GM19372 (cell line): ENCODE measurements around the gene DCAF5.
"Not testable (repeated sequence)": the region's sequence is repeated elsewhere in the genome, so short reads cannot be mapped to it uniquely, and the experiment has no call there.

Experiments used
- ATAC-seq: cut with Tn5 transposase; IDR thresholded peaks from one replicate; pipeline ENCODE4 v1.9.1; 2021; ENCODE audit warnings: mild to moderate bottlenecking, low read depth, moderate library complexity; ENCODE audit not compliant: unreplicated experiment

DCAF5 gene, protein sequence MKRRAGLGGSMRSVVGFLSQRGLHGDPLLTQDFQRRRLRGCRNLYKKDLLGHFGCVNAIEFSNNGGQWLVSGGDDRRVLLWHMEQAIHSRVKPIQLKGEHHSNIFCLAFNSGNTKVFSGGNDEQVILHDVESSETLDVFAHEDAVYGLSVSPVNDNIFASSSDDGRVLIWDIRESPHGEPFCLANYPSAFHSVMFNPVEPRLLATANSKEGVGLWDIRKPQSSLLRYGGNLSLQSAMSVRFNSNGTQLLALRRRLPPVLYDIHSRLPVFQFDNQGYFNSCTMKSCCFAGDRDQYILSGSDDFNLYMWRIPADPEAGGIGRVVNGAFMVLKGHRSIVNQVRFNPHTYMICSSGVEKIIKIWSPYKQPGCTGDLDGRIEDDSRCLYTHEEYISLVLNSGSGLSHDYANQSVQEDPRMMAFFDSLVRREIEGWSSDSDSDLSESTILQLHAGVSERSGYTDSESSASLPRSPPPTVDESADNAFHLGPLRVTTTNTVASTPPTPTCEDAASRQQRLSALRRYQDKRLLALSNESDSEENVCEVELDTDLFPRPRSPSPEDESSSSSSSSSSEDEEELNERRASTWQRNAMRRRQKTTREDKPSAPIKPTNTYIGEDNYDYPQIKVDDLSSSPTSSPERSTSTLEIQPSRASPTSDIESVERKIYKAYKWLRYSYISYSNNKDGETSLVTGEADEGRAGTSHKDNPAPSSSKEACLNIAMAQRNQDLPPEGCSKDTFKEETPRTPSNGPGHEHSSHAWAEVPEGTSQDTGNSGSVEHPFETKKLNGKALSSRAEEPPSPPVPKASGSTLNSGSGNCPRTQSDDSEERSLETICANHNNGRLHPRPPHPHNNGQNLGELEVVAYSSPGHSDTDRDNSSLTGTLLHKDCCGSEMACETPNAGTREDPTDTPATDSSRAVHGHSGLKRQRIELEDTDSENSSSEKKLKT

DNA sequence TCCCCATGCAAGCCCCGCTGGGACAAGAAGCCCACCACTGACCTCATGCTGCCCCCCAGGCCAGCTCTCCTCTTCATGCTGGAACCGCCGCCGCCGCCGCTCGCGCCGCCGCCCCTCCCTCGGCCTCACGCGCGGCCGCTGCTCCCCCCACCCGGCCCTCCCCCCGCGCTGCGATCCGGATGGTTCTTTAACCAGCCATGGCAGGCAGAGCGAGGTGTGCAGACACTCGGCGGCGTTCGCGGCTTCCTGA is at the start of gene DCAF5:
TSS of gene DCAF5 (minus strand) at position 218 of the 250 bp plus-strand sequence. CDS start at position 77, 141 bp downstream.
- no peak for ATAC-seq

DNA sequence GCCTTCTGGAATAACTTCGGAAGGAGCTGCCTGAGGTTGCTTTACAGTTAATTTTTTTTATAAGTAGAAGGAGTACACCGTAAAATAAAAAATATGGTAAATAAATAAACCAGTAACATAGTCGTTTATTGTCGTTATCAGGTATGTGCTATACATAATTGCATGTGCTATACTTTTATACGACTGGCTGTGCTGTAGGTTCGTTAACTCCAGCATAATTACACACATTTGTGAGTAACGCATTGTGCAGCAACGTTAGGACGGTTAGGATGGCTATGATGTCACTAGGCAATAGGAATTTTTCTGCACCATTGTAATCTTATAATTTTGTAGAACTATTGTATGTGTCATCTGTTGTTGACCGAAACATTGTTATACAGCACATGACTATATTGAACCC is 46.9 kb upstream of the DCAF5 start:
- no peak for ATAC-seq

DNA sequence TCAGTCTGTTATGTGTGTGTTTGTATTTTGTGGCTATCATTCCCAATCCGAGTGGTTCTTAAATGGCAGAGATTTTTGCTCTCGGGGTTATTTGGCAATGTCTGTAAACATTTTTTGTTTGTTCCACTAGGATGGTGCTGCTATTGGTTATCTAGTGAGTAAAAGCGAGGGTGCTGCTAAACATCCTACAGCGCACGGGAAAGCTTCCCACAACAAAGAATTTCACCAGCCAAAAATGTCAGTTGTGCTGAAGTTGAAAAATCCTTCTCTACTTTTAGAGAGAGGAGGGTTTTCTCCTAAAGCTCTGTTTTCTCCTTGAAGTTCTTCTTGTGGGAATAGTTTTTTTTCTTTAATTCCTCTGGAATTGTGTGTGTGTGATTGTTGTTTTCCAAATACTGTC is 40.8 kb upstream of the DCAF5 start:
- no peak for ATAC-seq

DNA sequence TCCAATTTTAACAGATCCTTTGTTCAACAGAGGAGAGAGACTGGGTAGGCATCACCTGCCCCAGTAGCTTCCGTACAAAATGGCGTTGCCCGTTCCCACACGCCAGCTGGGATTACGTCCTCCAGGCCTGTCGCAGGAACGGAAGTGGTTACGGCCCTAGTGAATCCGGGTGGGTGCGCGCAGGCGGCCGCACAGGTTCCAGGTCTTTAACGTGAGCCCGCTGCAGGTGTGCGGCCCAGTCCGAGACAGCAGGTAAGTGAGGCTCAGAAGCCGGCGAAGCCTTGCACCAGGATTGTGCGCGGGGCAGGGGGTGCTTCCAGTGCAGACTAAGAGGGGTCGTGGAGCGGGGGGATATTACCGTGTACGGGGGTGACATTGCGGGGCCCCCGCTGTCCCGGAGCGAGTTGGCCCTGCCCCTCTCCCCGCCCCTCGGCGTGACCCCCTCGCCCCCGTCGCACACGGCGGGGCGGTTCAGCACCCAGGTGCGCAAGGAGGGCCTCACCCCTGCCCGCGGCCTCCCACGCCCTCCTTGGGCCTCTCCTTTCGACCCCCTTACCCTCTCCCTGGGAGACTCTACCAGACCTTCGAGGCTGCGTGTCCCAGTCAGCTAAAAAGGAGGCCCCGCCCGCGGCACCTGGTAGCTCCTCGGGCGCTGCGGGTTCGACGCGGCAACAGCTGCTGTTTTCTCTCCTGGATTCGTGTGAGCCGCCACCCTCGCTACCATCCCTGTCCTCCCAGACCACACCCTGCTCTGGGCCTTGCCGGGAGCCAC is 38.6 kb upstream of the DCAF5 start, which contains the start of gene EXD2:
TSS of gene EXD2 (plus strand) at position 159 of the 772 bp plus-strand sequence. CDS start 17,973 bp downstream, outside the sequence.
- peak; percentile 71 for ATAC-seq

DNA sequence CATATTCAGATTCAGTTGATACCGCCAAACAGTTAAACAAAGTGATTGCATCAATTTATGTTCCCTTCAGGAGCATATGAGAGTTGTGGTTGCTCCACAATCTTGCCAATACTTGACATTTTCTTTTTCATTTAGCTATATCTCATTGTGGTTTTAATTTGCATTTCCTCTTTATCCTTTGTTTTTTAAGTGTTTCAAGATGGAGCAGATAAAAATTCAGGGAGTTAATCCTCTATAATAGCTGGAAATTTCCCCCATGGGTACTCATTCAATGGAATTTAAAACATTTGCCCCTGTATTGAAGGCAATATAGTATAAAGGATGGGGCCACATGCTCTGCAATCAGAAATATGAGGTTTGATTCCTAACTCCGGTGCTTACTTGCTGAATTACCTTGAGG is 37.3 kb upstream of the DCAF5 start:
- no peak for ATAC-seq

DNA sequence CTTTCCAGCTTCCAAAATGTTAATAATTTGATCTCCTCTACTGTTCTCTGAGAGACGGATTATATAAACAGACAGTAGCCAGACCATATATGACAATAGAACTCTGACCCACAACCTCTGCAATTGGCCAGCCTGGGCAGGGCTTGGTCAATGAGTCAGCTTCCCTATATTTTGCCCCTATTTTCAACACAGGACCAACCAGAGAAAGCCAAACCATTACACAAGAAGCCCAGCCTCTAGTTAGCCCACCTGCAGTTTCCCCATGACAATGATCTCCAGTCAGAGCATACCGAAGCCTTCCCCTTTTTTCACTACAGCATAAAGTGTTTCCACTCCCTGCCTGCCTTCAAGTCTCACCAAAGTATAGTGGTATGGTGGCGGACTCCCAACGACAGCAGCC is 30.8 kb upstream of the DCAF5 start:
- ATAC-seq: no peak

DNA sequence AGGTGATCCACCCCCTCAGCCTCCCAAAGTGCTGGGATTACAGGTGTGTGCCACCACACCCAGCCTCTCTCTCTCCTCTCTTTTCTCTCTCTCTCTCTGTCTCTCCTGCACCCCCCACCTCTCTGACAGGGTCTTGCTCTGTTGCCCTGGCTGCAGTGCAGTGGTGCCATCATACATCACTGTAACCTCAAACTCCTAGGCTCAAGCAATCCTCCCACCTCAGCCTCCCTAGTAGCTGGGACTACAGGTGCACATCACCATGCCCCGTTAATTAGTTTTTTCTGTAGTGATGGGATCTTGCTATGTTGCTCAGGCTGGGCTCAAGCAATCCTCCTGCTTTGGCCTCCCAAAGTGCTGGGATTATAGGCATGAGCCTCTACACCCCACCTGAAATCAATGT is 29.7 kb upstream of the DCAF5 start:
- not testable (repeated sequence) for ATAC-seq

DNA sequence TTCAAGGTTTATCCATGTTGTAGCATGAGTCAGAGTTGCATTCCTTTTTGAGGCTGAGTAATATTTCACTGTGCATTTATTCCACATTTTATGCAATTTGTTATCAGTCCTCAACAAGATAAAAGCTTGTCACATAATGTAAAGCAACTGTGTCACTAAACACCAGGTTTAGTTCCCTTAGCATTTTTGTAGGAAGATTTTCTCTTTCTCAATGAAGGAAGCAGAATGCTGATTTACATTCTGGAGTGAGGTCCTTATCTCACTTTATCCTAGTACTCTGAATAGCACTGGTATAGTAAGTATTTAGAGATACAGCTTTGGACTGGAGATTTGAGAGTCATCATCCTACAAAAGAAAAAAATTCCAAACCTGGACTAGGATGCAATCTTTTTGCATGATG is 28.6 kb upstream of the DCAF5 start:
- no peak for ATAC-seq

DNA sequence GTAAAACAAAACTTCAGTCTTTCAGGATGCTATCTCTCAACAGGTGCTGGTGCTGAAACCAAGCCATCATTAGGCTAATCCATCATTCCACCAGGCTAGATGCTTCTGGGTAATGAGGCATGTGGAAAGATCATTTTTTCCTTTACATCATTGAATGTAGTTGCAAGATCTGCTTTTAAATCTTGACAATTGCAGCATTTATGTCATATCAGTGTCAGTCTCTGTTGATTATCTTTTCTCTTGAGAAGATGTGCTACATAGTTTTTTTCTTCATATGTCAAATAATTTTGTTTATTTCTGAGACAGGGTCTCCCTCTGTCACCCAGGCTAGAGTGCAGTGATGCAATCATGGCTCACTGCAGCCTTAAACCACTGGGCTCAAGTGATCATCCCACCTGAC is 22.2 kb upstream of the DCAF5 start:
- no peak for ATAC-seq

DNA sequence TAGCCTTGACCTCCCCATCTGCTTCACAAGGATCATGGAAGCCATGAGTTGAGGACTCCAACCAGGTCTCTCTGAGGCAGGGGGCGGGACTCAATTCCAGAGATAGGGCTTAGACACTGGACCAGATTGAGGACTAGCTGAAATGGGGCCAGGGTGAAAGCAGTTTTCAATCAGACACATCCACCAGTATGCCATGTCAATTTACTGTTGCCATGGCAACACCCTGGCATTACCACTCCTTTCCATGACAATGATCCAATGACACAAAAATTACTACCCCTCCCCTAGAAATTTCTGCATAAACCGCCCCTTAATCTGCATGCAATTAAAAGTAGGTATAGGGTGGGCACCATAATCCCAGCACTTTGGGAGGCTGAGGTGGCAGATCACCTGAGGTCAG is 18.6 kb upstream of the DCAF5 start:
- ATAC-seq: no peak

DNA sequence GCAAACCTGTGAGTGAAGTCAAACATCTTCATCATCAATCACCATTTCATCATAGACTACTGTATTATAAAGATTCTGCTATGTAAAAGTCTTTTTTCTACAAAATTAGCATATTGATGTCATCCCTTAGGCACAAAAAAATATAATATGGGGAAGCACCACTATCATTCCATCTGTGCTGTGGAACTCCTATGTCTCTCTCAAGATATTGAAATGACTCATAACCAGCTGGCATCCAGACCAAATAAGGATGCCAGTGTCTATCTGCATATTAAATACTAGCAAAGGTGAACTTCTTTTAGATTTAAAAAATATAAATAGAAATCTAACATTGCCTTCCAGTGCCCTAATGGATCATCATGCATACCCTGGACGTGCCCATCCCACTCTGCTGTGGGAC is 17.9 kb upstream of the DCAF5 start:
- no peak for ATAC-seq

DNA sequence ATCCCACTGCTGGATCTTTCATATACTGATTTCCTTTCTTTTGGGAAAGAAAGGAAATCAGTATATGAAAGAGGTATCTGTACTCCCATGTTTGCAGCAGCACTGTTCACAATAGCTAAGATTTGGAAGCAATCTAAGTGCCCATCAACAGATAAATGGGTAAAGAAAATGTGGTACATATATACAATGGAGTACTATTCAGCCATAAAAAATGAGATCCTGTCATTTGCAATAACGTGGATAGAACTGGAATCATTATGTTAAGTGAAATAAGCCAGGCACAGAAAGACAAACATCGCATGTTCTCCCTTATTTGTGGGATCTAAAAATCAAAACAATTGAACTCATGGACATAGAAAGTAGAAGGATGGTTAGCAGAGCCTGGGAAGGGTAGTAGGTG is 12.9 kb upstream of the DCAF5 start:
- ATAC-seq: not testable (repeated sequence)

DNA sequence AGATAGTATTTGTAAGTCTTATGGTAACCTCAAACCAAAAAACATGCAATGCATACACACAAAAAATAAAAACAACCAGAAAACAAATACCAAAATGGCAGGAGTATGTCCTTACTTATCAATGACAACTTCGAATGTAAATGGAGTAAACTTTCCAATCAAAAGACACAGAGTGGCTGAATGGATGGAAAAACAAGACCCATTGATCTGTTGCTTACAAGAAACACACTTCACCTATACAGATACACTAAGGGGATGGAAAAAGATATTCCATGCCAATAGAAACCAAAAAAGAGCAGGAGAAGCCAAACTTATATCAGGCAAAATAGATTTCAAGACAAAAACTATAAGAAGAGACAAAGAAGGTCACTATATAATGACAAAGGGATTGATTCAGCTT is 8.7 kb upstream of the DCAF5 start:
- no peak for ATAC-seq

DNA sequence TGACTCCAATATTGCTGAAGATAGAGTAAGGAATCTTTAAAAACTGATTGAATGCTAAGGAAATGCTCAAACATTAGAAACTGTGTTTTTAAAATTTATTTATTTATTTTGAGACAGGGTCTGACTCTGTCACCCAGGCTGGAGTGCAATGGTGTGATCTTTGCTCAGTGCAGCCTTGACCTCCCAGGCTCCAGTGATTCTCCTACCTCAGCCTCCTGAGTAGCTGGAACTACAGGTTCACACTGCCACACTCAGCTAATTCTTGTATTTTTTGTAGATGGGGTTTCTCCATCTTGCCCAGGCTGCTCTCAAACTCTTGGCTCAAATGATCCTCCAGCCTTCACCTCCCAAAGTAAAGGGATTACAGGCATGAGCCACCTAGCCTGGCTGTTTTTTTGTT is 3.3 kb upstream of the DCAF5 start:
- ATAC-seq: no peak

DNA sequence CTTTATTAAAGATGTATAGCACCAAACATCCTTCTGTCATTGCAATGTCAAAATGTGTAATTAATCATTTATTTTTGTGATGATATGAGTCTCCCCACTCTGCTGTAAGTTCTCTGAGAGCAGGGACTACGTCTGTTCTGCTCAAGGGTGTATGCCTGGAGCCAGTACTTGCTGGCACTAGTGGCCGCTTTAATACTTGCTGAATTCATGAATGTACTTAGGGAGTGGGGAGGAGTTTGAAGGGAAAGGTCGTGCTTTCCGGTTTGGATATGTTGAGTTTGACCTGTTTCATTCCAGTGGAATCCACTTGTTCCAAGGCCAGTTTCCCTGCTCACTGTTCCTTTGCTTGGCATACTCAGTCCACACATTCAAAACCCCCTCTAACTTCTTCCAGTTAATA is 1.9 kb upstream of the DCAF5 start:
- no peak for ATAC-seq

DNA sequence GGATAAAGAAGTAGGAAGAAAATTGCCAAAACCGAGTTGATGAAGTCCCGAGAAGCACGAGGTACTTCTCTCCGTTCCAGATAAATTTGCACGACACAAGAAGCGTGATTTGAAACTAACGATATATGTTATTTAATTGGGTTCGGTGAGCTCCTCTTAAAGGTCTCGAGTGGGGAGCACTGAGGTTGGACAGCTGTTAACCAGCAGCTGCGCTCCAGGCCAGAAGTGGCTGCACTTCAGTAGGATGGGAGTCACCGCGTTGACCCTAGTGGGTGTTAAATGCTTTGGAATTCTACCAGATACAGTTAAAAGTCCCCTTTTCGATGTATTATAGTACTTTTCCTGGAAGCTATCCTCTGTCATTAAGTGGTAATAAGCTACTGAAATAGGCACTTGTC is 953 bp upstream of the DCAF5 start:
- ATAC-seq: no peak

DNA sequence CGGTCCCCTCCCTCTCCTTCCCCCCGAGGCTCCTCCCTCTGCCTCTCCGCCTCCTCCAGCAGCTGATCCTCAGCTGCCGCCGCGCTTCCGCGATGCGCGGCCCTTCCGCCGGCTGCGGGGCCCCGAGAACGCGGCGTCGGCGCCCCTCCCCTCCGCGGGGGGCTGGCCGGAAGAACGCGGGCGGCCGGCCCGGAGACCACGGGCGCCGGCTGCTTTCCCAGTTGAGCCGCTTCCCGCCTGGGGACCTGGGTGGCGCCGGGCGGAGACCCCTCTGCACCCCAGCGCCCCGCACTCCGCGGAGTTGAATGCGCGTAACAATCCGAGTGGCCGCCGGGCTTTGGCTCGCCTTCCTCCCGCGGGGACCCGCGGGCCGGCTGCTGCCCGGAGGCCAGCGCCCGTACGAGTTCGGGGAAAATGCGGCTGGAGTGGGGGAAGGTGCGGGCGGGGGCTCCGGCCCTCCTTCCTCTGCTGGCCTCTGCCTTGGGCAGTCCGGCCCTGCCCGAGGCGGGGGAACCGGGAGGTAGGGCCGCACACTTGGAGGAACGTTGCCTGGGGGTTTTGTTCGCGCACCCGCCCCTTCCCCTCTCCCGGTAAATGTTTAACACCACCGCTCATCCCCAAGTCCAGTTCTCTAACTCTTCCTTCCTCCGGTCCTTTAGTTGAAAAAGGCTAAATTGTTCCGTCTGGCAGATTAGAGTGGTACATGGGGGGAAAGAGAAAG is 393 bp upstream of the DCAF5 start:
- peak; percentile 87 for ATAC-seq

DNA sequence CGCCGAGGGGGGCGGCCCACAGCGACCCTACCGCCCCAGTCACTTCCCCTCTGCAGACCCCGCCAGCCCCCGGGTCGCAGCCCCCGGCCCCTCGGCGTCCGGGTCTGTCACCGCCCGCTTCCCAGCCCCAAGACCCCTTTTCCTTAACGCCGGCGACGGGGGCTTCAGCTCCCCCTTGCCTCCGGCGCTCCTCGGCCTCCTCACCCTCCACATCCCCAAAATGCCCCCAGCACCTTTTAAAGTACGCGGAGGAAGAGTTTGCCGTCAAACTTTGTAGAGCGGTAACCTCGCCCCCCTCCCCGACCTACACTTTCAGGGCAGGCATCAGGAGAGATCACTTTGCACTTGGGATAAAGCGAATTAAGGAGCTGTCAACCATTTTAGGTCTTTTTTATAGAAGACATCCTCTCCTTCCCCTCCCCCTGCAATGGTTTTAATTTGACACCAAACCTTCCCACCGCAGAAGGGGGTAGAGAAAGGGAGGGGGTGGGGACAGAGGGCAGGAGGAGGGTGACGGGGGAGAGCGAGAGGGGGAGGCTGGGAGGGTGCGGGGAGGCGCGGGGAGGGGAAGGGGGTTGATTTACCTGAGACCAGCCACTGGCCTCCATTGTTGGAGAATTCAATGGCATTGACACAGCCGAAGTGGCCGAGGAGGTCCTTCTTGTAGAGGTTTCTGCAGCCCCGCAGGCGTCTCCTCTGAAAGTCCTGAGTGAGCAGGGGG is 578 bp downstream of the DCAF5 start:
- ATAC-seq: no peak

DNA sequence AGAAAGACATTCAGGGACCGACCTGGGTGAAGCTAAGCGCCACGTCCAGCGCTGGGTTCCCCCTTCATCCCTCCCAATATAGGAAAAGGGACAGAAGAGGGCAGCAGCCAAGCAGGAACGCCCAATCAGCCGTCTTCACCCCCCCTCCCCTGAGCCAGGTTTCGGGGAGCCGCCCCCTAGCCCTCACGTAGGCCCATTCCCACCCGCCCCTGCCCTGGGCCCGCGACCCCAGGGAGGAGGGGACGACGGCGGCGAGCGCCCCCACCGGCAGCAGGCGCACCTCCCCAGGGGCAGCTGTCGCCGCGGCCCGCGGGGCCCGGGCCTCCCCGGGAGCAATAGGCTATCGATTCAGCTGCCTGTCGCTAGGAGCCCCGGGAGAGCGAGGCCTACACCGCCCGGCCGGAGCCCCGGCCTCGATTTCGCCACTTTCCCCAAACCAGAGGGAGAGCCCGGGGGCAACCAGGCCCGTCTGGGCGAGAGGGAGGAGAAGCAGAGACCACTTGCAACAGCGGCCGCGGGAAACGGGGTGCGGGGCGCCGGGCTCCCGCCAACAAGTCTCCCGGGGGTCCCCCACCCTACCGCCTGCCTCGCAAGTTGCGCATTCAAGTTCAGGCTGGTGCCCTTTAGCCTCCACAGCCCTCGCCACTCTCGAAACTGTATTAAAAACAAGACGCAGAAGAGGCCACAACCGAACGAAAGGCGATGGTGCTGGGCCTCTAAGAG is 1.3 kb downstream of the DCAF5 start:
- ATAC-seq: peak; percentile 33
